ENCODE data around the gene DDX43. TPM values are rescaled to one million over a fixed set of nuclear protein-coding genes. Genes with fewer than 3 reads are reported as not detected.
A peak's percentile ranks its signal among the peaks of the same experiment; 100 is the strongest.

Gene DDX43
- total and polyA plus RNA-seq, 10 of the 15 experiments (the other 5 are each of a cell fraction or from before 2014, with no cell fraction given) = 0.12 TPM; not detected in 9

- TF ChIP-seq NFXL1 (IDR thresholded peaks at IDR 0.05; ENCODE audit: borderline replicate concordance) = no peak
- peak; percentile 62; the same call in 1 of the 2 replicates for TF ChIP-seq SIN3A (IDR thresholded peaks at IDR 0.05; ENCODE audit: low read depth, low read length)
- TF ChIP-seq RBBP5 (conservative IDR thresholded peaks at IDR 0.05) = no peak
- peak; percentile 42; the same call in 1 of the 2 replicates for TF ChIP-seq RB1 (IDR thresholded peaks at IDR 0.05; ENCODE audit: borderline replicate concordance)
- TF ChIP-seq RAD21 (IDR thresholded peaks at IDR 0.05; ENCODE audit: insufficient read depth, low read depth, low read length) = no peak
- no peak for TF ChIP-seq MTA3 (IDR thresholded peaks at IDR 0.05; ENCODE audit: borderline replicate concordance, low read length)
- TF ChIP-seq MYB (IDR thresholded peaks at IDR 0.05; ENCODE audit: borderline replicate concordance, low read depth, low read length) = no peak
- TF ChIP-seq EGR1 (IDR thresholded peaks at IDR 0.05; ENCODE audit: borderline replicate concordance in 1 of 2, low read depth in 2 of 2, low read length in 2 of 2) = peak; percentile 7 to 88; a peak in 1 of 3 replicates
- TF ChIP-seq TAF1 (IDR thresholded peaks at IDR 0.05; ENCODE audit: borderline replicate concordance, low read depth, low read length) = peak; percentile 91
- no peak for TF ChIP-seq IRF3 (IDR thresholded peaks at IDR 0.05)
- TF ChIP-seq HDGF (IDR thresholded peaks at IDR 0.05) = no peak
- no peak for TF ChIP-seq SIX5 (IDR thresholded peaks at IDR 0.05; ENCODE audit: low read depth, low read length, severe bottlenecking)
- no peak for TF ChIP-seq EP300 (IDR thresholded peaks at IDR 0.05; ENCODE audit: borderline replicate concordance in 1 of 2, control insufficient read depth in 1 of 2, low read depth in 2 of 2, low read length in 2 of 2)
- no peak for TF ChIP-seq KAT2A (conservative IDR thresholded peaks at IDR 0.05; ENCODE audit: control insufficient read depth, low read depth, low read length)
- no peak for TF ChIP-seq SMC3 (IDR thresholded peaks at IDR 0.05; ENCODE audit: borderline replicate concordance, low read length)
- TF ChIP-seq, protein P1, sequence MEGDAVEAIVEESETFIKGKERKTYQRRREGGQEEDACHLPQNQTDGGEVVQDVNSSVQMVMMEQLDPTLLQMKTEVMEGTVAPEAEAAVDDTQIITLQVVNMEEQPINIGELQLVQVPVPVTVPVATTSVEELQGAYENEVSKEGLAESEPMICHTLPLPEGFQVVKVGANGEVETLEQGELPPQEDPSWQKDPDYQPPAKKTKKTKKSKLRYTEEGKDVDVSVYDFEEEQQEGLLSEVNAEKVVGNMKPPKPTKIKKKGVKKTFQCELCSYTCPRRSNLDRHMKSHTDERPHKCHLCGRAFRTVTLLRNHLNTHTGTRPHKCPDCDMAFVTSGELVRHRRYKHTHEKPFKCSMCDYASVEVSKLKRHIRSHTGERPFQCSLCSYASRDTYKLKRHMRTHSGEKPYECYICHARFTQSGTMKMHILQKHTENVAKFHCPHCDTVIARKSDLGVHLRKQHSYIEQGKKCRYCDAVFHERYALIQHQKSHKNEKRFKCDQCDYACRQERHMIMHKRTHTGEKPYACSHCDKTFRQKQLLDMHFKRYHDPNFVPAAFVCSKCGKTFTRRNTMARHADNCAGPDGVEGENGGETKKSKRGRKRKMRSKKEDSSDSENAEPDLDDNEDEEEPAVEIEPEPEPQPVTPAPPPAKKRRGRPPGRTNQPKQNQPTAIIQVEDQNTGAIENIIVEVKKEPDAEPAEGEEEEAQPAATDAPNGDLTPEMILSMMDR (IDR thresholded peaks at IDR 0.05 in 2 of 3, conservative IDR thresholded peaks at IDR 0.05 in 1 of 3; ENCODE audit: control insufficient read depth in 2 of 3, extremely low read depth in 1 of 3, insufficient read depth in 1 of 3, low read depth in 3 of 3, low read length in 3 of 3) = no peak
- TF ChIP-seq, protein P2, sequence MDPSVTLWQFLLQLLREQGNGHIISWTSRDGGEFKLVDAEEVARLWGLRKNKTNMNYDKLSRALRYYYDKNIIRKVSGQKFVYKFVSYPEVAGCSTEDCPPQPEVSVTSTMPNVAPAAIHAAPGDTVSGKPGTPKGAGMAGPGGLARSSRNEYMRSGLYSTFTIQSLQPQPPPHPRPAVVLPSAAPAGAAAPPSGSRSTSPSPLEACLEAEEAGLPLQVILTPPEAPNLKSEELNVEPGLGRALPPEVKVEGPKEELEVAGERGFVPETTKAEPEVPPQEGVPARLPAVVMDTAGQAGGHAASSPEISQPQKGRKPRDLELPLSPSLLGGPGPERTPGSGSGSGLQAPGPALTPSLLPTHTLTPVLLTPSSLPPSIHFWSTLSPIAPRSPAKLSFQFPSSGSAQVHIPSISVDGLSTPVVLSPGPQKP (IDR thresholded peaks at IDR 0.05; ENCODE audit: low read depth, low read length) = no peak
- no peak for TF ChIP-seq CBX3 (IDR thresholded peaks at IDR 0.05; ENCODE audit: borderline replicate concordance, low read depth)
- peak in 1 of 2 experiments; percentile 84; a peak in 2 of 4 replicates for TF ChIP-seq CEBPB (IDR thresholded peaks at IDR 0.05; ENCODE audit: borderline replicate concordance in 1 of 2, low read depth in 2 of 2, low read length in 2 of 2)
- peak; percentile 26; the same call in 1 of the 2 replicates for TF ChIP-seq CBFB (IDR thresholded peaks at IDR 0.05; ENCODE audit: low read depth)
- TF ChIP-seq RCOR1 (conservative IDR thresholded peaks at IDR 0.05; ENCODE audit: low read depth, low read length) = no peak
- TF ChIP-seq MAX (IDR thresholded peaks at IDR 0.05; ENCODE audit: low read depth, low read length) = peak; percentile 30; the same call in 1 of the 2 replicates
- TF ChIP-seq, protein P3, sequence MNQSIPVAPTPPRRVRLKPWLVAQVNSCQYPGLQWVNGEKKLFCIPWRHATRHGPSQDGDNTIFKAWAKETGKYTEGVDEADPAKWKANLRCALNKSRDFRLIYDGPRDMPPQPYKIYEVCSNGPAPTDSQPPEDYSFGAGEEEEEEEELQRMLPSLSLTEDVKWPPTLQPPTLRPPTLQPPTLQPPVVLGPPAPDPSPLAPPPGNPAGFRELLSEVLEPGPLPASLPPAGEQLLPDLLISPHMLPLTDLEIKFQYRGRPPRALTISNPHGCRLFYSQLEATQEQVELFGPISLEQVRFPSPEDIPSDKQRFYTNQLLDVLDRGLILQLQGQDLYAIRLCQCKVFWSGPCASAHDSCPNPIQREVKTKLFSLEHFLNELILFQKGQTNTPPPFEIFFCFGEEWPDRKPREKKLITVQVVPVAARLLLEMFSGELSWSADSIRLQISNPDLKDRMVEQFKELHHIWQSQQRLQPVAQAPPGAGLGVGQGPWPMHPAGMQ (IDR thresholded peaks at IDR 0.05; ENCODE audit: borderline replicate concordance) = no peak
- TF ChIP-seq PAX8 (IDR thresholded peaks at IDR 0.05) = peak; percentile 64; the same call in 1 of the 2 replicates
Measured at GRCh38 chr6:73461537-73462350, 67.1 kb downstream of the DDX43 start, which contains the start of gene MTO1 (continued).
